ENCODE measurements around the gene PGRMC2.
"Not testable (repeated sequence)": the region's sequence is repeated elsewhere in the genome, so short reads cannot be mapped to it uniquely, and the experiment has no call there.

The PGRMC2 gene

DNA sequence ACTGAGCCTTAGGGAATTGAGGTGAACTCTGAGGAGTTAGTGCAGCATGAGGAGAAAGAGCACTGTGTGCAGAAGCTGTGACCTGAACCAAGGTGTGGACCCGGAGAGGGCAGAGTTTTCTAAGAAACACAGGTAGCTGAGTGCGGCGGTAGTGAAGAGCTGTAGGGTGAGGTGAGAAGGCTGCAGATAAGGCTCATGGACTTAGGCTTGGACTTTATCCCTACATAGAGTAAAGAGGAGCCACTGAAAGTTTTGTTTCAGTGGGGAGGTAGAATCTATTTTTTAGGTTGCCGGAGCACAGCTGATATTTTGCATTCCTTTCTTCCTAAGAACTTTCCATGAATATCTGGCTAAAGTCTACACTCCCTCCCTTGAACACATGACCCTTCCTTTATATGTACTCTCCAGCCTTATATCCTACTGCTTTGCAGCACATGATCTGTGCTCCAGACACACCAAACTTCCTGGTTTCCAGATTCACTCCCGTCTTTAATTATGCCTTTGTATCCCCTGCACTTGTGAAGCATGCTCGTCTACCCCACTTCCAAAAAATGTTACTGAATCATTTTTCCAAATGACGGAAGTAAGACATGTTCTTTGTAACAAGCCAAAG, 10.6 kb upstream of the PGRMC2 start:
- no peak for DNase-seq

DNA sequence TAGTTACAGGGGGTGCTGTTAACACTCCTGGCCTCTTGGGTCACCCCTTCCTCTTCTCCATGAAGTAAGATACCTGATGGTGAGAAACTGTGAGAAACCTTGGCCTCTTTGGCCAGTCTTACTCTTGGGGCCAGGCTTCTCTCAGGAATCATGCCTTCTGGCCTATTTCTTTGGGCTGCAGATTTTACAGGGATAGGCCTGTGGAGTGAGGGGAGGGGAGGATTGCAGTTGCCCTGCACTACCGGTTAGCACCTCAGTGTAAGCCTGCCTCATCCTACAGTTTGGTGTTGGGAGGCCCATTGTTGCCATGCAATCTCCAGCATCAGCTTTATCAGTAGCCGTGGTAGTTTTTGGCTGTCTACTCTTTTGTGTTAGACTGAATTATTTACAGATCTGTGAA, 7.6 kb upstream of the PGRMC2 start:
- no peak for DNase-seq

DNA sequence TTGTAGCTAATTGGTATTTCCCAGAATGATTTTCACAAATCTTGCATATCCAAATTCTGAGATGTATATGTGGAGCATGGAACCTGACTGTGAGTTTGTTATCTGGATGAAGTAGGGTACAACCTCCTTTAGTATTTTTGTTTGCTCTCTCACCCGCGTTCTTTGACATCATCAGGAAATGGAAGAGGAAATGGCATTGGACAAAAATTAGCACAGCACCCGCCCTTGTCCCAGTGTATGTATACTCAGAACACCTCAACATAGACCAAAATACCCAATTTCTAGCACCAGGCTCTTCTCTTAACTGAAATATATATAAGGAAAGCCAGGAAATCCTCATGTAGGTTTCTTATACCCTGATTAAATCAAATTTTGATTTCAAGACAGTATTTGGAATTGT, 6.9 kb upstream of the PGRMC2 start:
- DNase-seq = no peak

DNA sequence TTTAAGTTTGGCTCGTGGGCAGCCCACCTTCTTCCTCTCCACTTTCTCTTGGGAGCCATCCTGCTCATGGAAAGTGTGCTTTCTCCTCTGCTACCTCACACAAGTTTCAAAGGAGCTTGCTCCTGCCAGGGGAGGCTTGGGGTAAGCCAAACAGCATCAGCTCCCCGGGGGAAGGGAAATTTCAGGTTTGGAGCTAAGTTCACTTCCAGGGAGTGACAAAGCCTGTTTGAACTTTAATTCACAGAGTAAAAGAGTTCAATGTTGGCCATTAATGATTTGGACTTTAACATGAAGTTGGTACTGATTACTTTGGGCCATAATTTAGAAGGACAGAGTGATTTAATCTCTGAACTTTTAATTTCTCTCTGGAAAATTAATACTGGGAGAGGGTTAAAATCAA, 4.7 kb upstream of the PGRMC2 start:
- no peak for DNase-seq

DNA sequence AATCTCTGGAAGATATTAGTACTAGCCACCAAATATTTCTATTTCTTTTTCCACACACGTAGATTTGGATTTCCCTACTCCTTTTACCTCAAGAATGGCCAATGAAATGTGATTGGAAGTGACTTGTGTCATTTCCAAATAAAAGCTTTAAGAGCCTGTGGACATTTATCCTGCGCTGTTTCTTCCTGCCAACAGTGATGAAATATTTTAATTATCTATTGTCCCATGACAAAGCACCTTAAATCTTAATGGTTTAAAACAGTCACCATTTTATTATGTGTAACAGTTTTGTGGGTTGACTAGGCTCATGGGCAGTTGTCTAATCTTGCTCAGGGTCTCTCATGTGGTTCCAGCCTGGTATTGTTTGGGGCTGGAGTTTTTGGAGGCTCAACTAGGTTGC, 3.5 kb upstream of the PGRMC2 start:
- DNase-seq = no peak

DNA sequence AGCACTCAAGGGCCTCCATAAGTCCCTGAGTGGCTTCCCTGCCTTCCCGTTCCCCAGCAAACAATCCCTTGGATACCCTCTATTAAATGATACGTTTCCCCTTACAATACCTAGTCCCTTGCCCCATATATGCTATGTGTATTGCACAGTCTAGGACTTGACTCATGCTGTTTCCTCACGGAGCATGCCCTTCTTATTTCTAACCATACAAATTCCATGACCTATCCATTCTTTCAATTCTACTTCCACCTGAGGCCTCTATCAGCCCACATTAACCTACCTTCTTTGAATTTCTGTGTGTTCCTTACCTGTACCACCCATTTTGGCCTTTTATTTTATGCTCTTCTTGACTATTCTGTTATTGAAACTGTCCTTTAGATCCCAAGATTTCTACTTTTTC, 2.9 kb upstream of the PGRMC2 start:
- DNase-seq = no peak

DNA sequence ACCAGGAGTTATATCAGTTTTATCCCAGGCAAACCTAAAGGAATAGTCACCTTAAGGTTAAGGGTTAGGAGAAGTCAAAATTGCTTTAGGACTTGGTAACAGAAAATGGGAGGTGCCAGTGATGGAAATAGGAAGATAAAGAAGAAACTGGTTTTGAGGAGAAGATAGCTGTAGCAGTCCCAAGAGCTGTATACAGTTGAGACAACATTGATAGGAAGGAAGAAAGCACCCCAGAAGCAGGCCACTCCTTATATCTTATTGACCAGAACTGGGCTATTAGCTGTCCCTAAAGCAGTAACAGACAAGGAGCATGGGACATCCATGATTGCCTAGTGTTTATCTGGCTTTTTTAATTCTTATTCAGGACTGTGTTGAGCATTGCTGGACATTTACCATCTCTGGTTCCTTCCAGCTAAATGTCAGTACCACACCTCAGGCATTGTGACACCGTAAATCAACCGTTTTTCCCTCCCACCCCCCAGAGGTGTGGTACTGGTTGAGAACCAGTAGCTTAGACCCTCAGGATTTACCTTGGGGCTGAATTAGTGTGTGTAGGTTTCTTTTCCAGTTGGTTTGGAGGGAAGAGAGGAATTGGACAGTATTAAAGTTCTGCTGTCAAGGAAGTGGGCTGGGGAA, 2.0 kb upstream of the PGRMC2 start:
- no peak for DNase-seq

DNA sequence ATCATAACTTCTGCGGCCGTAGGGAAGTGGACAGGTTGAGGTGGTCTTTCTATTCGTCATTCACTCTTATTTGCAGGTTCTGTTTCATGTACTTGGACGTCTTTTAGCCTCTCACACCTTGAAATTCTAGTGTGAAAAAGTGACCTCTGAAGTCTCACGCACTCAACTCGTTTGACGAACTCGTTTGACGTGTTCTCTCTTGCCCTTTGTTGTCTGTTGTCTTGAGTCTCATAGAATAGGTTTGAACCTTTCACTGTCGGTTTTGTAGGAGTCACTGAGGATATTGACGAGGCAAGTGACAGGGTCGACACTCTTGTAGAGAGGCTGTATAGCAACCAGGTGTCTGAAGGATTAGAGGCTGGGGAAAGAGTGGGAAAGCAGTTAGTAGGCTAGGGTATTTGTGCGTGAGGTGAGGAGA, 1.1 kb upstream of the PGRMC2 start:
- DNase-seq = peak in 3 of 5 donors; percentile 12 to 46 (median 35)

DNA sequence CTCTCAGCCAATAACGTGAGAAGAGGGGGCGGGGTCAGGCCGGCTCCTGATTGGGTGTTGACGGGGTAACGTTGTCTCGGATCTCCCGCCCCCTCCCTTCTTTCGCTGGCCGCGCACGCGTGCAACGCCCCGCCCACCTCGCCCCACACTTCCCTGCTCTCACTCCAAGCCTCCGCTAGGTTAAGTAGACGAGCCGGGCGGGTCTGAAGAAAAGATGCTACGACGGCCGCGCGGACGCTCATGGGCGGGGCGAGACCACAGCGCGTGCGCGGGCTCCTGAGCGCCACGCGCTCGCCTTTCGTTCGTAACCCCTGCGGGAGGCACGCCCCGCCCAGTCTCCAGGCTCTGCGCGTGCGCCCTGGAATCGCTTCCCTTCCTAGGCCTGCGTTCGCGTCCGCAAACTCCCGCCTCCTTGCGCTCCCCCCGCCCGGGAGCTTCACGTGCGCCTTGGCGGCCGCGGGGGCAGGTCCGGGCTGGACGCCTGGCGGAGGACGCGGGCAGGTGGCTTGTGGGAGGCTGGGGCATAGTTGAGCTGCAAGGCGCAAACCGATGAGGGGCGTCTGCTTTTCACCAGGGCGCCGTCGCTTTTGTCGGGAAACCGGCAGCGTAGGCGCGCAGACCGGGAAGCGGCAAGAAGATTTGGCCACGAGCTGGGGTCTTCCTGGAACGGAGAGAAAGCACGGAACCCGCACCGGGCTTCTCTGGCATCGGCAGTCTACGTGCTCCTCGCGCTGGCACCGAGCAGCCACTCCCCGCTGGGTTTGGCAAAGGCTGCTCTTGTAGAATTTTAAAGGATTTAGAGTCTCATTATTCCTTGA, 467 bp upstream of the PGRMC2 start:
- peak; percentile 99 to 100 (median 100) for DNase-seq

DNA sequence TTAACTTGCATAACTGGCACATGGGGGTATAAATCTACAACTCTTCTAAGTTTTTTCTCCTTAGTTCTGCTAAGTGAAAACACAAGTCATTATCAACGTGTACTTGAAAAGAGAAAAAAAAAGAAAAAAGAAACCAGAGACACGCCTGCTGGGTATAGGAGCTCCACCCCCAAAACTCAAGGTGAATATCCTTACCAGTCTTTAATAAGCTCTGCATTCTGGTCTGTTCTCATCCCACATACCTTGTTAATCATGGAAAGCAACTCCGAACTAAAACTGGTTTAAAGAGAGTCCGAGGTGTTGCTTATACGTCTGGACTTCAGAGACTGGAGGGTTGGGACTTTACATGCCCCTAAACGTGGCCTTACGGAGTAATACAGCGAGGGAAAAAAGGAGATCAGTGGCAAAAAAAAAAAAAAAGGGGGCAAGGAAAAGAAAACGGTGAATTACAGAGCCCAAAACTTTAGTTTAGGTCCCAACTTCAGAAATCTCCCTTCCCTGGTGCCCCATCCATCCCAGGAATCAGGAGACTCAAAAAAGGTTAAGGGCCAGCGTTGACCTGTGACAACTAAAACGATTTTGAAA, 1.0 kb downstream of the PGRMC2 start:
- DNase-seq = peak in 2 of 5 donors; percentile 24 to 52

DNA sequence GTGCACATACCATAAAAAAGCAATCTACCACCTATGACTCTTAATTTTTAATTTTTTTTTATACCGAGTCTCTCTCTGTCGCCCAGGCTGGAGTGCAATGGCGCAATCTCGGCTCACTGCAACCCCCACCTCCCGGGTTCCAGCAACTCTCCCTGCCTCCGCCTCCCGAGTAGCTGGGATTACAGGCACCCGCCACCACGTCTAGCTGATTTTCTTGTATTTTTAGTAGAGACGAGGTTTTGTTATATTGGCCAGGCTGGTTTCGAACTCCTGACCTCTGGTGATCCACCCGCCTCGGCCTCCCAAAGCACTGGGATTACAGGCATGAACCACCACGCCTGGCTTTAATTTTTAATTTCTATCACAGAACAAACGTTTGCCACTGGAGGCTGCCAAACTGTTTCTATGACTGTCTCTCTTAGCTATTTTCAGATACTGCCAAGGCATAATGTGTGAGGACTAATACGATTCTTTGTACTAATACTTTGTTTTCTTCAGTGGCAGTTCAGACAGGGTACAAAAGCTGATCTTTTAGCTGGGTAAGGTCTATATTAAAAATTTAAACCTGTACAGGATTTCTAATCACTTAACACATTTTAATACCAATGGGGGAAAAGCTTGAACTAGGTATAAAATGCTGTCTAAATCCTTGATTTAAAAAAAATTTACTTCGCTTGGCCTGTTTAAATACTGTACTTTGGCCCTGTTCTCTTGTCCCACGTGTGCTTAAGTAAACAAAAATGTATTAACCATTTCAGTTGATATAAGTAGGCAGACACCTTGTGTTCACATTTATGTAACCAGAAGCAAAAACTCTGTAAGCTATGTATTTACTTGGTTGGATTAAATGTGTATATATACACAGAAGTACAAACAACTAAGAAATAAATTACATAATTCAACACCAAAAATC, 2.3 kb downstream of the PGRMC2 start:
- no peak for DNase-seq

DNA sequence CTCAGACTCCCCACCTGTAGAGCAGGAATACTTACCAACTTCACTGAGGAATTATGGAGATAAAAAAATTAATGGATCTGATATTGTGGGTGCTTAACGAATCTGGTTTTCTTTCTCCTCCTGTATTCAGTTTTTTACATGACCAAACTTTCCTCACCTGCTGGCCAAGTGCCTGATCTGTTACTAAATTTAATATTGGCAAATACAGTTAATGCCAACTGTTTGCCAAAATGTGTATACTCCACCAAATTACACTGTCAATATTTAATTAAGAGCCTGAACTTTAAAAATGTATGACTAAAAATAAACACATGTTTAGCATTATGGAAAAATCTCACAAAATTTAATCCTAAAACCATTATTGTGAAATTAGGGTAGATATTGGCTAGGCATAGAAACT, 3.3 kb downstream of the PGRMC2 start:
- no peak for DNase-seq

DNA sequence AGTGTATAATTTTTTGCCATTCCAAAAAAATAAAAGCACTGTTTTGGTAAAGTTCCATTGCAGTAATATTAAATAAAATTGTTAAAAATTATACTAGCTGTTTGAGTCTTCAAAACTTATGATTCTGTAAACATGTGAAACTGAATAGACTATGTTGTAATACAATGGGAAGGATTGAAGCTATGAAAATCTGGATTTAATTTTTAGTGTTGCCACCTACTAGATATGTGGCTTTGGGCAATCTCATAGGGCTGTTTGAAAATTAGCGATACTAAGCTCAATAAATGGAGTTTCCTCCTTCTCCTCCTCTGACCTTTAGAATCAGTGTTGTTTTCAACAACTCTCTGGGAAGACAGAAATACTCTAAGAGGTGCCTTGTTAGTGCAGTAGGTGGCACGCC, 4.5 kb downstream of the PGRMC2 start:
- no peak for DNase-seq

DNA sequence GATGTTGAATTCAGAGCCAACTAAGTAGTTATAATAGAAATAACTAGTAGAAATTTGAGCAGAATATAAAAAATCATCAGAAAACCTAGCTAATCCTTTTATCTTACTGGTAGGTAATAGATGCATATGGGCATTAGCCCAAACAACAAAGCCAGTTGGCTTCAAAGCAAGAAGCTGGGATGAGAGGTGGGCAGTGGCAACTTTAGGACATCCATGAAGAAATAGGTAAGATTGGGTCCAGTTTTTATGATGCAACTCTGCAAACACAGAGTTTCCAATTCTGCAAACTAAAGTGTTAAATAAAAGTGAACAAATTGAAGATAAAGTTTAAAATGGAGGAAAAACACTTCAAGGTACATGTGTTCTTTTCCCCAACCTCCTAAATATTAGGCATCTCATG, 5.1 kb downstream of the PGRMC2 start:
- no peak for DNase-seq

DNA sequence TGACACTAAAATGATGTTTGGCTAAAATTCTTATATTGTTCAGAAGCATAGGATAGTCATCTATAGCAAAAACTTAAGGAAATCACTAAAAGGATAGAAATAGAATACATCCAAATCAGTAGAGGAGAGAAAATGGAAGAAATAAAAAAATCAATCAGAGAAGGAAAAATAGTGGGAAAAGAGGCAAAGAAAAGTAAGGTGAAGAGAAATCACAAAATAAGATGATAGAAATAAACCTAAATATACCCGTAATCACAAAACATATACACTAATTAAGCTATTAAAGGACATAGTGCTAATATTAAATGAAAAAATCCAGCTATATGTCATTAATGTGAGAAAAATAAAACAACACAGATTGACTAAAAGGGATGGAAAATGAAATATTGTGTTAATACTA, 6.3 kb downstream of the PGRMC2 start:
- DNase-seq = no peak

DNA sequence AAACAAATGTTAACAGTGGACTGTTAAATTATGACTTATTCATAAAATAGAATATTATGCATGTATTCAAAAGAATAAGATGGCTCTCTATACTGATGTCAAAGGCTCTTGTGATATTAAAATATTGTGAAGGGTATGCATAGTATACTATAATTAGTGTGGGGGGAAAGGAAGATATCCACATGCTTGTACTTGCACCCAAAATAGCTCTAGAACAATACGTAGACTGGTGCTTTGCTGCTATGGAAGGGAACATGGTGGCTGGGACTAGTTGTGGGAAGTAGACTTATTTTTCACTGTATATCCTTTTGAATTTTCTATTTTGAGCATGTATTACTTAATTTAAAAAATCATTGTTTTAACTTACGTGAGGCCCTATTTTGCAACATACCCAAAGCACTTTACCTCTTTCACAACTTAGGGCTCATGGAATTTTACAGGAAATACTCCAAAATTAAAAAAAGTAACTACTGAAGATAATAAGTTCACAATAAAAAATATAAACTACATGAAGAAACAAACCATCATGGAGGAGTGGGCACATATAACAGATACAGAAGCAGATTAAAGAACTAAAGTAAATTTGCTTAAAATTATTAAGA, 7.9 kb downstream of the PGRMC2 start:
- DNase-seq = no peak

DNA sequence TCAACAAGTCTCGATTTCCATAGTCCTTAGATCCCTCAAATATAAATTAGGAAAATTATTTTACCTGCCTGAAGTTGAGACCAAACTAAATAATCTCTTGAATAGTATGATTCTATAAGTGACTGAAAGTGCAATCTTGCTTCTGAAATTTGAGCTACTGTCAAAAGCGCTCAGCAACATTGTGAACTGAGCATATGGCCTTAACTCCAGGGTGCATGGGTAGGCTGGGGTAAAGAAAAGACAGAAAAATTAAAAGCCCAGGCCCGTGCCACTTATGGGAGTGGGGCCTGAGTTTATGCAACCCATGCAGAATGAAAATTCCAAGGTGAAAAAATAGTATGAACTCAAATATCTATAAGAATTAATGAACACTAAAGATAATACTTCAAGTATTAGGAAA, 9.8 kb downstream of the PGRMC2 start:
- DNase-seq = no peak

DNA sequence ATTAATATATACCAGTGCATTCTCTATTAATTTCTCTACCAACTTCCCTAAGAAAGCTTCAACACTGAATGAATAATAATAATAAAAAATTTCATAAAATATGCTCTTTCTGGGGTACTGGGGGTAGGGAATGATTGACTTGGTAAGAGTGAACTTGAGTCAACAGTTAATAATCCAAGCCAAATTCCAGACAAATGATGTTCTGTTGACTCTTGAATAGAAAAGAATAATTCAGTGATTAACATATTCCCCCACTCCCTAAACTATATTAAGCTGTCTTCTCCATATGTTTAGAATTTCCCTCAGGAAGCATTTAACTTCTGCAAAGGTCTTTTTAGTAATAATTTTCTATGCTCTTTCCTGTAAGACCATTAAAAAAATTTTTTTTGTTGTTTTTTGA, 12.3 kb downstream of the PGRMC2 start:
- no peak for DNase-seq

DNA sequence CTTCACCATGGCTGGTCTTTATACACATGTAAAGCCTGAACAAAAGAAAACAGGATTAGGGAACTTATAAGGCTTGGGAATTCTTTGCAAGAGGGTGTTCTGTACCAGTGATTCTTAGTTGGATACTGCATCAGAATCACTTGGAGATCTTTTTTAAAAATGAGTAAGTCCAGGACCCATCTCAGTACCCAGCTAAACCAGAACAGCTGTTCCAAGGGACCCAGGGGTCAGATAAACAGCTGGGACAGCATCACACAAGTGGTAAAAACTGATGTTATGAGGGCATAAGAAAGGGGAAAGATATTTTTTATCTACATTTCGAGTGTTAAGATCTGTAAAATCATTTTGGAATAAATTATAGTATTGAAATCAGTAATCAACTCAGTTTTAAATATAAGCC, 16.1 kb downstream of the PGRMC2 start:
- no peak for DNase-seq

DNA sequence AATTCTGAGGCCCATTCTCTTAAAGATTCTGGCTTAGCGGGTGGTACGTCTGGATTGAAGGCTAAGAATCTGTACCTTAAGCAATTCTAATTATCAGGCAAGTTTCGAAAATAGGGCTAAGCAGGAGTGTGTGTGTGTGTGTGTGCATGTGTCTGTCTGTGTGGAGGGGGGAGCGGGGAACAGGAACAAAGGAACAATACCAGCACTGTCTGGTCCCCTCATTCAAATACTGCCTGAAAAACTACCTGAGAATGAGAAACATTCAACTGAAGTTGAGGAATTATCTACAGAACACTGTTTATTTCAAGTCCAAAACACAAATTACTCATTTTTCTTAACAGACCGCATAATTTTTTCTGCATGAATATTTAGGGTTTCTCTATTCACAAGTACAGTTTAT, 18.6 kb downstream of the PGRMC2 start:
- no peak for DNase-seq

DNA sequence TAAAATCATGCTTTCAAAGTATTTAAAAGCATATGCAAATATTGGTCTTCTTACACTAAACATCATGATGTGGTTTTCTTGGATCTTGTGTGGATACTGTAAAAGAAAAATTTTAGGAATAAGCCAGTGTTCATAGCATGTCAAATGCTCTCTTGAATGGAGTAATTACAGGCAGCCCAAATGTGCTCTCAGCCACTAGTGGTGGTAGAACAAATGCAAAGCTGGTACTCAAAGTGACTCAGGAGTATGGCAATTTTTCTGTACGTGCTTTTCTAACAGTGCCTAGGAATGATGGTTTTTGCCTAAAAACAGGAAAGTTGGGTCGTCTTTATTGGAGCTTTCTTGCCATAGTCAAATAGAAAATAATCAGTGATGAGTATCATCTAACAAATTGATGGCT, 19.9 kb downstream of the PGRMC2 start:
- no peak for DNase-seq

DNA sequence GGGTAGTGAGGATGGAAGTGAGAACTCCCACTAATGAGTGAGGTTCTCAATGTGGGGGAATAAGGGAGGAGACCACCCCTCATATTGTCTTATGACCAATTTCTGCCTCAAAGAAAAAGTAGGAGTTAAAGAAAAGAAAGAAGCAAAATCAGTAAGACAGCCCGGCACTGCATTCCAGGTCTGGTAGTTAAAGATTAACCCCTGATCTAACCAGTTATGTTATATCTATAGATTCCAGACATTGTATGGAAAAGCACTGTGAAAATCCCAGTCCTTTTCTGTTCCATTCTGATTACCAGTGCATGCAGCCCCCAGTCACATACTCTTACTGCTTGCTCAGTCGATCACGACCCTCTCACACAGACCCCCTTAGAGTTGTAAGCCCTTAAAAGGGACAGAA, 20.4 kb downstream of the PGRMC2 start:
- DNase-seq = not testable (repeated sequence)
